Esophagus muscularis mucosa (tissue), 4 donors: ENCODE data around the gene CNIH3. TPM values are rescaled to one million over a fixed set of nuclear protein-coding genes. Genes with fewer than 3 reads are reported as not detected.

Source experiments
- DNase-seq: peaks from one replicate; pipeline ENCODE4 v3.0.0-alpha.2; 2017; ENCODE audit errors: extremely low spot score
- H3K27ac ChIP-seq, 4 donors: fragments of 200-600 bp; sonication (generic); replicated peaks in 1 of 4; 1 replicate in 3 of 4; 2 replicates in 1 of 4; pipeline ENCODE4 v1.5.1; 2016 to 2019; ENCODE audit warnings: mild to moderate bottlenecking in 1 of 4
- H3K27me3 ChIP-seq, 4 donors: fragments of 200-600 bp; sonication (generic); one replicate each; pipeline versions ENCODE4 v1.5.1 to v1.6.0; 2016 to 2019
- H3K36me3 ChIP-seq, 4 donors: fragments of 200-600 bp; sonication (generic); one replicate each; pipeline ENCODE4 v1.5.1; 2016 to 2019
- H3K4me1 ChIP-seq, 4 donors: fragments of 200-600 bp; sonication (generic); one replicate each; pipeline ENCODE4 v1.5.1; 2016 to 2019
- H3K4me3 ChIP-seq, 4 donors: fragments of 200-600 bp; sonication (generic); 1 replicate in 2 of 4; 2 replicates in 2 of 4; pipeline ENCODE4 v1.5.1; 2016 to 2019; ENCODE audit warnings: mild to moderate bottlenecking in 4 of 4, moderate library complexity in 1 of 4
- H3K9me3 ChIP-seq, 4 donors: fragments of 200-600 bp; sonication (generic); 1 replicate in 3 of 4; 2 replicates in 1 of 4; pipeline ENCODE4 v1.5.1; 2016 to 2019
- CTCF ChIP-seq, 3 experiments: fragments of 200-600 bp in 2 of 3; fragments of 450-650 bp in 1 of 3; sonication (generic) in 2 of 3; IDR thresholded peaks; one replicate each; pipeline ENCODE4 v1.5.1; 2017 to 2019; ENCODE audit warnings: antibody characterized with exemption in 3 of 3, mild to moderate bottlenecking in 2 of 3, moderate library complexity in 1 of 3
- EP300 ChIP-seq: sonication (generic); formaldehyde crosslinking; IDR thresholded peaks from one replicate; pipeline ENCODE4 v1.6.1; 2017; ENCODE audit warnings: antibody characterized with exemption
- POLR2A ChIP-seq: fragments of 450-650 bp; IDR thresholded peaks from one replicate; pipeline ENCODE4 v1.6.1; 2017; ENCODE audit warnings: antibody characterized with exemption, moderate library complexity, mild to moderate bottlenecking, low read depth
- POLR2AphosphoS5 ChIP-seq, 2 donors: sonication (generic); formaldehyde crosslinking; IDR thresholded peaks; one replicate each; pipeline ENCODE4 v1.6.1; 2017; ENCODE audit warnings: antibody characterized with exemption in 2 of 2
- WGBS: methylation state at CpG from one replicate; pipeline ENCODE4 v1.1.5; 2018; 5-methylcytosine and 5-hydroxymethylcytosine counted together
- intact Hi-C: fragments of 100-400 bp; cut with DNase I; formaldehyde crosslinking; loops from one replicate; pipeline ENCODE4 v1.15.1; 2023
- total RNA-seq, 4 donors: library from RNA; depleted of rRNA; stranded (reverse); fragments of >200 nt; gene quantifications; one replicate each; pipeline versions ENCODE4 v1.1.0 to v1.2.1, GENCODE V29; 2016

The CNIH3 gene
- total RNA-seq, 4 donors from 2014 or later, result 0.42 to 2.3 (median 1.3) TPM

- no peaks in the 10 kb centered on the region for H3K36me3 ChIP-seq
- WGBS, result 96% methylated on average over 2 of the region's 2 CpGs
- no peak overlapping the region for H3K4me3 ChIP-seq
- H3K27ac ChIP-seq, result no peak overlapping the region
- DNase-seq, result no peak
- TF ChIP-seq POLR2A, result no peak
- TF ChIP-seq CTCF (IDR thresholded peaks at IDR 0.05), result no peak
- no peak for TF ChIP-seq EP300
- TF ChIP-seq POLR2AphosphoS5 (IDR thresholded peaks at IDR 0.05), result no peak
- H3K4me1 ChIP-seq, result no peaks in the 10 kb centered on the region
- intact Hi-C loops, result no loop called here
- H3K27me3 ChIP-seq, result peaks cover 0 to 29% (median 5%) of the 10 kb centered on the region in 4 donors
- no peaks in the 10 kb centered on the region for H3K9me3 ChIP-seq
Observed at GRCh38 chr1:224622831-224623230, 6.7 kb downstream of the CNIH3 start.

DNA sequence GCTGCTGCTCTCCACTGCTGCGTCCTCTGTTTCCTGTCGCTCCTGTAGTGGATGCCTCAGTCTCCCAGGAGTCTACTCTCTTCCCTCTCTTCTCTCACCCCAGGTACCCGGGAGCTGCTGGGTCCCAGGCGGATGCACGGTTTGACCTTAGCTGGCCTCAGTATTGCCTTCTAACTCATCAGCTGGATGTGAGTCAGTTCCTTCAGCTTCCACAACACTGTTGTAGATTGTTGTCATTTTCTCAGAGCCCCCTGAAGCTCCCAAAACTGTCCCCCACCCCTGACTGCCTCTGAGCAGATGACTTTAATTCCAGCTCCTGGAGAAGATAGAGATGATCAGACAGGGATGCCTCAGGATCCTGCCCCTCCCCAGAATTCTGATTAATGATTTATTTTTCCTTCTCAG is 7.2 kb downstream of the CNIH3 start:
- TF ChIP-seq EP300 (no peak), POLR2AphosphoS5 (IDR thresholded peaks at IDR 0.05) (no peak), CTCF (IDR thresholded peaks at IDR 0.05) (no peak), POLR2A (no peak)
- no peak overlapping the region for H3K4me3 ChIP-seq
- intact Hi-C loops, result no loop called here
- H3K9me3 ChIP-seq, result no peaks in the 10 kb centered on the region
- no peak for DNase-seq
- no peaks in the 10 kb centered on the region for H3K4me1 ChIP-seq
- H3K27ac ChIP-seq, result no peak overlapping the region
- WGBS, result 91% methylated on average over 3 of the region's 5 CpGs
- H3K27me3 ChIP-seq, result peaks cover 0 to 24% (median 3%) of the 10 kb centered on the region in 4 donors
- no peaks in the 10 kb centered on the region for H3K36me3 ChIP-seq

DNA sequence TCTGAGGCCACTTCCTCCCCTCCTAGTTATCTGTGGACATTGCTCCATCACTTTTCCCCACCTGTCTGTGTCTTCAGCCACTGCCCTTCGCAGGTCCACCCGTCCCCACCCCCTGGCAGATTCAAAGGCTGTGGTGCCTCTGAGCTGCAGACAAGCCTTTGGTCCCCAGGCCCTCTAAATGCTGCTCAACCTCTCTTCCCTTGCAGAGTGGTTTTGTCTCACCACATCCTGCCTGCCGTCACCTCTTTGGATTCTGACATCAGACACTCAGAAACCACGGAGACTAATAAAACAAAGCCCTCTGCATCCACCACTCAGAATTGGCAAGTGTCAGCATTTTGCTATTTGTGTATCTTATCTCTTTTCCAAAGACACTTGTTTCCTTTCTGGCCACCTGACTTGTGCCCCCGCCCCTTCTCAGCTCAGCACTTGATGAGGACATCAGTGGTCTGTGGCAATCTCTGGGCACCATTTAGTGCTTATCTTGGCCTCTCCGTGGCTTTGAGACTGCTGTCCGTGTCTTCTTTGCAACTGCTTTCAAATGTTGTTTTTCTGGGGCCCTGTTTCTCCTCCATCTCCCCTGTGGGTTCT is 7.7 kb downstream of the CNIH3 start:
- H3K4me1 ChIP-seq, result no peaks in the 10 kb centered on the region
- TF ChIP-seq EP300 (no peak), POLR2AphosphoS5 (IDR thresholded peaks at IDR 0.05) (no peak)

DNA sequence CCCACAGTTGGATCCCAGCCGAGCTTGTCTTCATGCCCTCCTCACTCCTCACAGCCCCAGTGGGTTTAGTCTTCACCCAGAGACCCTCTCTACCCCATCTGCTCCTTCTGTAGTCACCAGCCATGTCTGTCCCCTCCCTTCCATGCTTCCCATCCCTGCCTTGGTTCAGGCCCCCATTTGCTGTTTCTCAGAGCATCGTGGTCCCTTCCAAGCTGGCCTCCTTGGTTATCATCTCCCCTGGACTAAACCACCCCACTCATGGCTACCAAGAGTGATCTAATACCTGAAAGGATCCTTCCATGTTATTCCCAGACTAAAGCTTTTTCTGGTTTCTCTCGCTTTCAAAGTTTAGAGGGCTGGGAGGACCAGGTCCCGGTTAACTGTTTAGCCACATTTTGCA is 8.3 kb downstream of the CNIH3 start:
- DNase-seq, result no peak

More for the DNA sequence above, 7.7 kb downstream of the CNIH3 start:
- Histone ChIP-seq H3K9me3 (no peaks in the 10 kb centered on the region), H3K27ac (no peak overlapping the region), H3K4me3 (no peak overlapping the region), H3K27me3 (peaks cover 0 to 19% (median under 1%) of the 10 kb centered on the region in 4 donors), H3K36me3 (no peaks in the 10 kb centered on the region)
- 63% methylated on average over 7 of the region's 7 CpGs for WGBS
- no peak for DNase-seq
- intact Hi-C loops, result no loop called here

DNA sequence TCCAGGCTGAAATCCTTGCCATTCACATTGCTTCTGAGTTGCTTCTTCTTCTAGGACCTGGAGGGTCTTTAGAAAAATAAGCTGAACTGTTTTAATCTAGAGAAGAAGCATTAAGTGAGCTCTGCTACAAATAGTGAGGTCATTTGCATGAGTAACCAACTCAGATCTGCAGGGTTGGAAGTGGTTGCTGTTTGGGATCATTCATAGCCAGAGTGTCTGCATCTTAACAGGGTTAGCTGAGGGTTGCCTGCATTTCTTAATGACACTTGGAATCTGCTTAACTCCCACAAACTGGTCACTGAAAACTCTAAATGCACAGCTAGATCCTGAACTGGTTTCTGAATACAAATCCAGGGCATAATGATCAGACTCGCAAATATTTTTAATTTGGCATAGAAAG is 9.9 kb downstream of the CNIH3 start:
- WGBS, result 91% methylated on average over 1 of the region's 1 CpG

More for the DNA sequence above, 8.3 kb downstream of the CNIH3 start:
- no peak overlapping the region for H3K27ac ChIP-seq
- peaks cover 0 to 14% (median 0%) of the 10 kb centered on the region in 4 donors for H3K27me3 ChIP-seq
- H3K4me3 ChIP-seq, result no peak overlapping the region
- TF ChIP-seq POLR2A, result no peak
- no peaks in the 10 kb centered on the region for H3K4me1 ChIP-seq
- 95% methylated on average over 4 of the region's 4 CpGs for WGBS
- H3K36me3 ChIP-seq, result no peaks in the 10 kb centered on the region
- intact Hi-C loops, result no loop called here
- no peaks in the 10 kb centered on the region for H3K9me3 ChIP-seq

More for the DNA sequence above, 9.9 kb downstream of the CNIH3 start:
- DNase-seq, result no peak
- no peaks in the 10 kb centered on the region for H3K9me3 ChIP-seq
- H3K4me1 ChIP-seq, result no peaks in the 10 kb centered on the region
- H3K27ac ChIP-seq, result no peak overlapping the region
- H3K27me3 ChIP-seq, result peaks cover 0 to 6% (median 0%) of the 10 kb centered on the region in 4 donors
- intact Hi-C loops, result no loop called here
- H3K4me3 ChIP-seq, result no peak overlapping the region
- TF ChIP-seq POLR2AphosphoS5 (IDR thresholded peaks at IDR 0.05) (no peak), EP300 (no peak), POLR2A (no peak), CTCF (IDR thresholded peaks at IDR 0.05) (no peak)
- H3K36me3 ChIP-seq, result no peaks in the 10 kb centered on the region
